ENCODE results near the gene WDR73.
"Not testable (repeated sequence)": the region's sequence is repeated elsewhere in the genome, so short reads cannot be mapped to it uniquely, and the experiment has no call there.

The WDR73 gene

GRCh38 chr15:84653910-84654688 lies at the start of gene WDR73:
Gene WDR73 (minus strand): TSS chr15:84654283. CDS start chr15:84654274, 9 bp downstream.
- peak; percentile 95 to 97 for DNase-seq (ENCODE audit: low read depth in 2 of 2)

GRCh38 chr15:84703808-84704207 lies 49.7 kb upstream of the WDR73 start:
- no peak for DNase-seq (ENCODE audit: low read depth in 2 of 2)

GRCh38 chr15:84702961-84703482 lies 48.9 kb upstream of the WDR73 start:
- no peak for DNase-seq (ENCODE audit: low read depth in 2 of 2)

GRCh38 chr15:84699538-84700191 lies 45.6 kb upstream of the WDR73 start:
- DNase-seq (ENCODE audit: low read depth in 2 of 2) = no peak

GRCh38 chr15:84697236-84697990 lies 43.3 kb upstream of the WDR73 start:
- DNase-seq (ENCODE audit: low read depth in 2 of 2) = no peak

GRCh38 chr15:84696757-84697156 lies 42.7 kb upstream of the WDR73 start:
- DNase-seq (ENCODE audit: low read depth in 2 of 2) = no peak

GRCh38 chr15:84690342-84690741 lies 36.3 kb upstream of the WDR73 start:
- no peak for DNase-seq (ENCODE audit: low read depth in 2 of 2)

GRCh38 chr15:84689858-84690257 lies 35.8 kb upstream of the WDR73 start:
- no peak for DNase-seq (ENCODE audit: low read depth in 2 of 2)

- not testable (repeated sequence) for DNase-seq (ENCODE audit: low read depth in 2 of 2)
Observed at GRCh38 chr15:84686446-84686845, 32.4 kb upstream of the WDR73 start.

- no peak for DNase-seq (ENCODE audit: low read depth in 2 of 2)
Observed at GRCh38 chr15:84685304-84685703, 31.2 kb upstream of the WDR73 start.

- DNase-seq (ENCODE audit: low read depth in 2 of 2) = no peak
Observed at GRCh38 chr15:84684092-84684491, 30.0 kb upstream of the WDR73 start.

GRCh38 chr15:84681831-84682230 lies 27.7 kb upstream of the WDR73 start:
- DNase-seq (ENCODE audit: low read depth in 2 of 2) = no peak

GRCh38 chr15:84671211-84671610 lies 17.1 kb upstream of the WDR73 start:
- DNase-seq (ENCODE audit: low read depth in 2 of 2) = no peak

- no peak for DNase-seq (ENCODE audit: low read depth in 2 of 2)
Observed at GRCh38 chr15:84669726-84670125, 15.6 kb upstream of the WDR73 start.

- no peak for DNase-seq (ENCODE audit: low read depth in 2 of 2)
Observed at GRCh38 chr15:84668221-84668982, 14.3 kb upstream of the WDR73 start.

- DNase-seq (ENCODE audit: low read depth in 2 of 2) = no peak
Observed at GRCh38 chr15:84666373-84666772, 12.3 kb upstream of the WDR73 start.

GRCh38 chr15:84661001-84661400 lies 6.9 kb upstream of the WDR73 start:
- DNase-seq (ENCODE audit: low read depth in 2 of 2) = no peak

GRCh38 chr15:84659904-84660781 lies 6.1 kb upstream of the WDR73 start:
- DNase-seq (ENCODE audit: low read depth in 2 of 2) = no peak

- DNase-seq (ENCODE audit: low read depth in 2 of 2) = no peak
Observed at GRCh38 chr15:84658788-84659411, 4.8 kb upstream of the WDR73 start.
